Skeletal muscle tissue (tissue), 1 donor: ENCODE results near the gene BLOC1S5. TPM values are rescaled to one million over a fixed set of nuclear protein-coding genes. Genes with fewer than 3 reads are reported as not detected.

Experiments
- total RNA-seq: library from RNA; depleted of rRNA; stranded (reverse); fragments of >200 nt; gene quantifications from one replicate; pipeline ENCODE4 v1.2.3, GENCODE V29; 2014

Gene BLOC1S5
- total RNA-seq, 1 donor from 2014 or later, result 14.1 TPM

Other genes with a start within 250 kb of the BLOC1S5 start
- gene TXNDC5, start 153.6 kb downstream of the BLOC1S5 start, total RNA-seq, result 118 TPM
- 7.8 TPM for gene EEF1E1, start 38.2 kb upstream of the BLOC1S5 start, total RNA-seq